ENCODE measurements around the gene MAD1L1. TPM values are rescaled to one million over a fixed set of nuclear protein-coding genes. Genes with fewer than 3 reads are reported as not detected.

Gene MAD1L1
- 19.4 TPM for polyA plus RNA-seq (2013, experiment 1 of 2)
- polyA plus RNA-seq (2013, experiment 2 of 2) = 24.2 TPM

- Histone ChIP-seq H3K27ac (ENCODE audit: low read depth, low read length) (peak within 1 kb of the TSS; percentile 81), H3K36me3 (ENCODE audit: insufficient read depth, low read length) (peaks cover 63% of the 10 kb centered on the region), H3K4me3 (ENCODE audit: low read length) (peak within 1 kb of the TSS; percentile 97), H3K27me3 (ENCODE audit: insufficient read depth, low read length) (no peaks in the 10 kb centered on the region), H3K4me1 (ENCODE audit: insufficient read depth, low read length) (0 out of 2 replicates have a peak, but pooled peaks cover 5% of the 10 kb centered on the region), H3K9me3 (ENCODE audit: insufficient read depth, low read depth, low read length) (no peaks in the 10 kb centered on the region), H3K9ac (ENCODE audit: low read depth, low read length) (peak within 1 kb of the TSS; percentile 94)
- under 1% methylated on average over 63 of the region's 63 CpGs for WGBS
Measured at GRCh38 chr7:2232766-2233520, at the start of gene MAD1L1. Gene MAD1L1 (minus strand): TSS chr7:2232945. CDS start chr7:2230133, 2,812 bp downstream.

GRCh38 chr7:2282185-2282751 lies 49.5 kb upstream of the MAD1L1 start:
- H3K27ac ChIP-seq (ENCODE audit: low read depth, low read length) = no peak overlapping the region
- H3K4me3 ChIP-seq (ENCODE audit: low read length) = no peak overlapping the region
- 0 out of 2 replicates have a peak, but pooled peaks cover 3% of the 10 kb centered on the region for H3K36me3 ChIP-seq (ENCODE audit: insufficient read depth, low read length)
- no peaks in the 10 kb centered on the region for H3K27me3 ChIP-seq (ENCODE audit: insufficient read depth, low read length)
- 0 out of 2 replicates have a peak, but pooled peaks cover 5% of the 10 kb centered on the region for H3K4me1 ChIP-seq (ENCODE audit: insufficient read depth, low read length)
- H3K9ac ChIP-seq (ENCODE audit: low read depth, low read length) = no peak overlapping the region
- no peaks in the 10 kb centered on the region for H3K9me3 ChIP-seq (ENCODE audit: insufficient read depth, low read depth, low read length)
- WGBS = 78% methylated on average over 14 of the region's 14 CpGs

GRCh38 chr7:2281541-2281940 lies 48.8 kb upstream of the MAD1L1 start:
- no peak overlapping the region for H3K9ac ChIP-seq (ENCODE audit: low read depth, low read length)
- 0 out of 2 replicates have a peak, but pooled peaks cover 5% of the 10 kb centered on the region for H3K4me1 ChIP-seq (ENCODE audit: insufficient read depth, low read length)
- no peaks in the 10 kb centered on the region for H3K9me3 ChIP-seq (ENCODE audit: insufficient read depth, low read depth, low read length)
- H3K36me3 ChIP-seq (ENCODE audit: insufficient read depth, low read length) = 0 out of 2 replicates have a peak, but pooled peaks cover 6% of the 10 kb centered on the region
- 89% methylated on average over 9 of the region's 9 CpGs for WGBS
- no peak overlapping the region for H3K4me3 ChIP-seq (ENCODE audit: low read length)
- no peak overlapping the region for H3K27ac ChIP-seq (ENCODE audit: low read depth, low read length)
- H3K27me3 ChIP-seq (ENCODE audit: insufficient read depth, low read length) = no peaks in the 10 kb centered on the region

- Histone ChIP-seq H3K27ac (ENCODE audit: low read depth, low read length) (no peak overlapping the region), H3K36me3 (ENCODE audit: insufficient read depth, low read length) (0 out of 2 replicates have a peak, but pooled peaks cover 6% of the 10 kb centered on the region)
Measured at GRCh38 chr7:2280424-2280823, 47.7 kb upstream of the MAD1L1 start.

GRCh38 chr7:2279896-2280295 lies 47.2 kb upstream of the MAD1L1 start:
- H3K27ac ChIP-seq (ENCODE audit: low read depth, low read length) = no peak overlapping the region
- H3K9me3 ChIP-seq (ENCODE audit: insufficient read depth, low read depth, low read length) = no peaks in the 10 kb centered on the region
- no peaks in the 10 kb centered on the region for H3K27me3 ChIP-seq (ENCODE audit: insufficient read depth, low read length)
- no peak overlapping the region for H3K4me3 ChIP-seq (ENCODE audit: low read length)
- WGBS = 94% methylated on average over 3 of the region's 4 CpGs
- H3K36me3 ChIP-seq (ENCODE audit: insufficient read depth, low read length) = peaks cover 9% of the 10 kb centered on the region; the same call in 1 of the 2 replicates
- no peak overlapping the region for H3K9ac ChIP-seq (ENCODE audit: low read depth, low read length)
- 0 out of 2 replicates have a peak, but pooled peaks cover 5% of the 10 kb centered on the region for H3K4me1 ChIP-seq (ENCODE audit: insufficient read depth, low read length)

More at GRCh38 chr7:2280424-2280823, 47.7 kb upstream of the MAD1L1 start:
- Histone ChIP-seq H3K27me3 (ENCODE audit: insufficient read depth, low read length) (no peaks in the 10 kb centered on the region), H3K4me1 (ENCODE audit: insufficient read depth, low read length) (0 out of 2 replicates have a peak, but pooled peaks cover 5% of the 10 kb centered on the region), H3K9me3 (ENCODE audit: insufficient read depth, low read depth, low read length) (no peaks in the 10 kb centered on the region), H3K4me3 (ENCODE audit: low read length) (no peak overlapping the region), H3K9ac (ENCODE audit: low read depth, low read length) (no peak overlapping the region)
- WGBS = 90% methylated on average over 2 of the region's 2 CpGs

- H3K27ac ChIP-seq (ENCODE audit: low read depth, low read length) = no peak overlapping the region
- WGBS = 90% methylated on average over 11 of the region's 11 CpGs
- no peaks in the 10 kb centered on the region for H3K9me3 ChIP-seq (ENCODE audit: insufficient read depth, low read depth, low read length)
- 0 out of 2 replicates have a peak, but pooled peaks cover 5% of the 10 kb centered on the region for H3K4me1 ChIP-seq (ENCODE audit: insufficient read depth, low read length)
- peaks cover 16% of the 10 kb centered on the region; the same call in 1 of the 2 replicates for H3K36me3 ChIP-seq (ENCODE audit: insufficient read depth, low read length)
- H3K27me3 ChIP-seq (ENCODE audit: insufficient read depth, low read length) = no peaks in the 10 kb centered on the region
- H3K9ac ChIP-seq (ENCODE audit: low read depth, low read length) = no peak overlapping the region
- no peak overlapping the region for H3K4me3 ChIP-seq (ENCODE audit: low read length)
Measured at GRCh38 chr7:2278026-2278425, 45.3 kb upstream of the MAD1L1 start.

- H3K27me3 ChIP-seq (ENCODE audit: insufficient read depth, low read length) = no peaks in the 10 kb centered on the region
- H3K4me3 ChIP-seq (ENCODE audit: low read length) = no peak overlapping the region
- no peaks in the 10 kb centered on the region for H3K4me1 ChIP-seq (ENCODE audit: insufficient read depth, low read length)
- H3K36me3 ChIP-seq (ENCODE audit: insufficient read depth, low read length) = peaks cover 20% of the 10 kb centered on the region; the same call in 1 of the 2 replicates
- no peak overlapping the region for H3K27ac ChIP-seq (ENCODE audit: low read depth, low read length)
- H3K9ac ChIP-seq (ENCODE audit: low read depth, low read length) = no peak overlapping the region
- H3K9me3 ChIP-seq (ENCODE audit: insufficient read depth, low read depth, low read length) = no peaks in the 10 kb centered on the region
- 93% methylated on average over 18 of the region's 18 CpGs for WGBS
Measured at GRCh38 chr7:2276107-2276506, 43.4 kb upstream of the MAD1L1 start.

- WGBS = 93% methylated on average over 18 of the region's 18 CpGs
- H3K4me3 ChIP-seq (ENCODE audit: low read length) = no peak overlapping the region
- H3K36me3 ChIP-seq (ENCODE audit: insufficient read depth, low read length) = peaks cover 23% of the 10 kb centered on the region; the same call in 1 of the 2 replicates
- H3K27me3 ChIP-seq (ENCODE audit: insufficient read depth, low read length) = no peaks in the 10 kb centered on the region
- H3K9ac ChIP-seq (ENCODE audit: low read depth, low read length) = no peak overlapping the region
- H3K9me3 ChIP-seq (ENCODE audit: insufficient read depth, low read depth, low read length) = no peaks in the 10 kb centered on the region
- no peak overlapping the region for H3K27ac ChIP-seq (ENCODE audit: low read depth, low read length)
- peaks cover 7% of the 10 kb centered on the region; the same call in 1 of the 2 replicates for H3K4me1 ChIP-seq (ENCODE audit: insufficient read depth, low read length)
Measured at GRCh38 chr7:2275101-2275500, 42.4 kb upstream of the MAD1L1 start.

GRCh38 chr7:2274666-2275065 lies 41.9 kb upstream of the MAD1L1 start:
- H3K9ac ChIP-seq (ENCODE audit: low read depth, low read length) = no peak overlapping the region
- no peaks in the 10 kb centered on the region for H3K27me3 ChIP-seq (ENCODE audit: insufficient read depth, low read length)
- H3K27ac ChIP-seq (ENCODE audit: low read depth, low read length) = no peak overlapping the region
- 89% methylated on average over 7 of the region's 7 CpGs for WGBS
- no peak overlapping the region for H3K4me3 ChIP-seq (ENCODE audit: low read length)
- peaks cover 23% of the 10 kb centered on the region; the same call in 1 of the 2 replicates for H3K36me3 ChIP-seq (ENCODE audit: insufficient read depth, low read length)
- no peaks in the 10 kb centered on the region for H3K9me3 ChIP-seq (ENCODE audit: insufficient read depth, low read depth, low read length)
- H3K4me1 ChIP-seq (ENCODE audit: insufficient read depth, low read length) = peaks cover 11% of the 10 kb centered on the region

GRCh38 chr7:2273866-2274265 lies 41.1 kb upstream of the MAD1L1 start:
- H3K4me1 ChIP-seq (ENCODE audit: insufficient read depth, low read length) = peaks cover 14% of the 10 kb centered on the region
- H3K27me3 ChIP-seq (ENCODE audit: insufficient read depth, low read length) = no peaks in the 10 kb centered on the region
- 96% methylated on average over 18 of the region's 20 CpGs for WGBS
- no peak overlapping the region for H3K9ac ChIP-seq (ENCODE audit: low read depth, low read length)
- no peak overlapping the region for H3K27ac ChIP-seq (ENCODE audit: low read depth, low read length)
- H3K36me3 ChIP-seq (ENCODE audit: insufficient read depth, low read length) = peaks cover 23% of the 10 kb centered on the region; the same call in 1 of the 2 replicates
- H3K4me3 ChIP-seq (ENCODE audit: low read length) = no peak overlapping the region
- H3K9me3 ChIP-seq (ENCODE audit: insufficient read depth, low read depth, low read length) = no peaks in the 10 kb centered on the region

GRCh38 chr7:2272031-2272430 lies 39.3 kb upstream of the MAD1L1 start:
- Histone ChIP-seq H3K4me3 (ENCODE audit: low read length) (no peak overlapping the region), H3K9me3 (ENCODE audit: insufficient read depth, low read depth, low read length) (no peaks in the 10 kb centered on the region), H3K27me3 (ENCODE audit: insufficient read depth, low read length) (no peaks in the 10 kb centered on the region), H3K36me3 (ENCODE audit: insufficient read depth, low read length) (peaks cover 19% of the 10 kb centered on the region), H3K9ac (ENCODE audit: low read depth, low read length) (no peak overlapping the region), H3K27ac (ENCODE audit: low read depth, low read length) (no peak overlapping the region), H3K4me1 (ENCODE audit: insufficient read depth, low read length) (peaks cover 14% of the 10 kb centered on the region)
- WGBS = 90% methylated on average over 9 of the region's 9 CpGs

Data from HUES64 (cell line).